Ecto neural progenitor cell (in vitro differentiated cells): ENCODE results near the gene IGFBP5.

Source experiments
- DNase-seq: peaks from one replicate; pipeline ENCODE4 v3.0.0-alpha.2; 2018; ENCODE audit warnings: low spot score

IGFBP5 gene

DNA sequence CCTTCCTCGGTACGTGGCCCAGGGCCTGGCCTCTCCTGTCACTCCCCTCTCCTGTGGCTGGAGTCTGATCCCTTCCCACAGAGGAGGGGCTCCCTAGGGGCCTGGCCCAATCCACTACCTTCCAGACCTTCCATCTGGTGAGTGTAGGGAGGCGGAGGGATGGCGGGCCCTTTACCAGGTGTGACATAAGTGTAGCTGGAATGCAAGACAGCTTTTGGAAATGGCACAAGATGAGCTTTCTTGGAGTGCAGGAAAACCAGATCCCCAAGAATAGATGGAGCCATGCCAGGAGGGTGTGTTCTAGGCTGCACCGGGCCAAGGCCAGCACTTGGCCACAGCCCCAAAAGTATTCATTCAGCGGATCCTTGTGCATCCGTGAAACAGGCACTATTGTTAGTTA, 30.1 kb downstream of the IGFBP5 start:
- DNase-seq, result no peak

DNA sequence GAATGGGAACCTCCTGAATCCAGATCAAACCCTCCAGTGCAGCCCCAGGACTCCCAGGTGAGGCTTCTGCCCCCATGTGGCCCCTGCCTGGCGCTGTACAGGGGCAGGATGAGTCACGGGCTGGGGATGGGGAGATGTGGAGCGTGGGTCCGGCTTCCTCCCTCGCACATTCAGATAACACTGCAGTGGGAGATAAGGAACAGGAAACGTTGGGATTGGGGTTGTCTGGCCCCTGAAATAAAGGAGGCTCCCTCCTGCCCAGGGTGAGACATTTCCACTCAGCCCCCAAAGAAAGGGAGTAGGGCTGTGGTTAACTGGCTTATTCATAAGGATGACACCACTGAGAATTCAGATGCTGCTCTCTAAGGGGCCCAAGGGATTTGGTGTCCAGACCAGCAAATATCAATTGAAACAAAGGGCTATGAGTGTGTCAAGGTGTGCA, 30.7 kb downstream of the IGFBP5 start:
- no peak for DNase-seq

DNA sequence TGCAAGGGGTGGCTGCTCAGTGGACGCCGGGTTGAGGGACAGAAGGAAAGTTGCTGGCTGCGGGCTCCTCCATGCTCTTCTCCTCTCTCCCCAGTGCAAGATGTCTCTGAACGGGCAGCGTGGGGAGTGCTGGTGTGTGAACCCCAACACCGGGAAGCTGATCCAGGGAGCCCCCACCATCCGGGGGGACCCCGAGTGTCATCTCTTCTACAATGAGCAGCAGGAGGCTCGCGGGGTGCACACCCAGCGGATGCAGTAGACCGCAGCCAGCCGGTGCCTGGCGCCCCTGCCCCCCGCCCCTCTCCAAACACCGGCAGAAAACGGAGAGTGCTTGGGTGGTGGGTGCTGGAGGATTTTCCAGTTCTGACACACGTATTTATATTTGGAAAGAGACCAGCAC, 31.5 kb downstream of the IGFBP5 start:
- no peak for DNase-seq

DNA sequence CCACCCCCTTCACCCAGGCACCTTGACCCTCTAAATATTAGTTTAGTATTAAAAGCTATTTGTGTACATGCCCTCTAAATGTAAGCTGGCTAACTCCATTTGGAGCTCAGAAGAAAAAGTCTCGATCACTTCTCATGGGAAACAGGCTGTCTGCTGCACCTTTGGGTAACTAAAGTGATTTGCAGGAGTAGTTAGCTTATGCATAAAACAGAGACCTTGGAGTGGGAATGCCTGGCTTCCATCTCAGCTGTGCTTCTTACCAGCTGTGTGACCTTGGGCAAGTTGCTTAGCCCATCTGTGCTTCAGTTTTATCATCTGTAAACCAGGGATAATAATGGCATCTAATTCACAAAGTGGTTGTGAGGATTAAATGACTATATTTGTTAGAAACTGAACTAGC, 32.2 kb downstream of the IGFBP5 start:
- DNase-seq, result no peak

DNA sequence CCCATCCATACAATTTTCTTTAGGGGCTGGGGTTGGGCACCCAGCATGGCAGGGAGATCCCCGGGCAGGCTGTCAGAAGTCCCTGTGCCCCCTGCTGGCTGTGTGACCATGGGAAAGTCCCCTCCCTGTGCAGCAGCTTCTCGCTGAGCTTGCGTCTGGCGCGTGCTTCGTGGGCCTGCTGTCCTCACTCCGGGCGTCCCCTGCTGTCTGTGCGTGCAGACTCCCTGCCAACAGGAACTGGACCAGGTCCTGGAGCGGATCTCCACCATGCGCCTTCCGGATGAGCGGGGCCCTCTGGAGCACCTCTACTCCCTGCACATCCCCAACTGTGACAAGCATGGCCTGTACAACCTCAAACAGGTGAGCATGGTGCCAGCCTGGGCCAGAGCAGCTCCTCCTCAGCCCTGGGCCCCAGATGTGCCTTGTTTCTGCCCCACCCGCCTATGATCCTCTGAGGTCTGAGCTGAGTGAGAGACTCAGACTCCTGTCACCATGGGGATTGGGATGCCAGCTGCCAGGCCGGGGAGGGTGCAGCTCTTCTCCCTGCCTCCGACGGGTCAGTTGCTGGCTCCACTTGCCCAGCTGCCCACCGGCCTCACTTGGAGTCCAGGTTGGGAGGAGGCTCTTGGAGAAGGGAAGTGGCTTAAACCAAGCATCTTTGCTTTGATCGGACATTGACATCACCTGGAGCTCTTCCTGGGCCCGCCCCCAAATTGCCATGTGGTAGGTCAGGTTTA, 33.5 kb downstream of the IGFBP5 start:
- no peak for DNase-seq

DNA sequence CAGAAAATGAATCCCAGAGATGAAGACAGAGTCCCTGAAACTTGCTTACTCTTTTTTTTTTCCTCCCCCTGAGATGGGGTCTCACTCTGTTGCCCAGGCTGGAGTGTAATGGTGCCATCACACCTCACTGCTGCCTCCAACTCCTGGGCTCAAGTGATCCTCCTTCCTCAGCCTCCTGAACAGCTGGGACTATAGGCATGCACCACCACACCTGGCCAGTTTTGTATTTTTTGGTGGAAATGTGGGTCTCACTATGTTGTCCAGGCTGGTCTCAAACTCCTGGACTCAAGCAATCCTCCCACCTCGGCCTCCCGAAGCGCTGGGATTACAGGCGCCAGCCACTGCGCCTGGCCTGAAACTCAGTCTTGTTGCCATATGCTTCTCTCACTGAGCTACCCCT, 34.3 kb downstream of the IGFBP5 start:
- no peak for DNase-seq

DNA sequence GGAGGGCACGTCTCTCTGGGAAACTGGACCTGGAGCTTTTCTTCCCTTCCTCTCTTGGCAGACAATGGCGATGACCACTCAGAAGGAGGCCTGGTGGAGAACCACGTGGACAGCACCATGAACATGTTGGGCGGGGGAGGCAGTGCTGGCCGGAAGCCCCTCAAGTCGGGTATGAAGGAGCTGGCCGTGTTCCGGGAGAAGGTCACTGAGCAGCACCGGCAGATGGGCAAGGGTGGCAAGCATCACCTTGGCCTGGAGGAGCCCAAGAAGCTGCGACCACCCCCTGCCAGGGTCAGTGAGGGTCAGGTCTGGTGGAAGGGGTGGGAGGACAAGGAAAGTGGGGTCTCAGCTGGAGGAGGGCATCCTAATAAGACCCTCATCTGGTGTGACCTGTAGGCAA, 34.9 kb downstream of the IGFBP5 start:
- no peak for DNase-seq

DNA sequence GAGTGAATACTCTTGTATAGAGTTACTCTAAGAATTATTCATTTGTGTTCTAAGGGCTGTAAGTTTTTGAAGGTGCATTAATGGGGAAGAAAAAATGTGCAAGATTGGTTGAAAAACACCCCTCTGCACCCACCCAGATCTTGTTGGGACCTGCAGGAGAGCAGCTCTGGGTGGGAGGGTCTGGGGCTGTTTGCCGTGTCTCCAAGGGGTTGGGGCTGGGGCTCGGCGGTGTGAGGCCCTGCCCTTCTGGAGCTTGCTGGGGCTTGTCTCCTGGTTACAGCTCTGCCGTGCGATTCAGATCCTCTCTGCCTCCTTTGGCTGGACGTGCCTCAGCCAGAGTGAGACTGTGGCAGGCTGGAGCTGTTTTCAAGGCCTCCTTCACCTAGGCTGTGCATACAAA, 36.1 kb downstream of the IGFBP5 start:
- DNase-seq, result no peak

DNA sequence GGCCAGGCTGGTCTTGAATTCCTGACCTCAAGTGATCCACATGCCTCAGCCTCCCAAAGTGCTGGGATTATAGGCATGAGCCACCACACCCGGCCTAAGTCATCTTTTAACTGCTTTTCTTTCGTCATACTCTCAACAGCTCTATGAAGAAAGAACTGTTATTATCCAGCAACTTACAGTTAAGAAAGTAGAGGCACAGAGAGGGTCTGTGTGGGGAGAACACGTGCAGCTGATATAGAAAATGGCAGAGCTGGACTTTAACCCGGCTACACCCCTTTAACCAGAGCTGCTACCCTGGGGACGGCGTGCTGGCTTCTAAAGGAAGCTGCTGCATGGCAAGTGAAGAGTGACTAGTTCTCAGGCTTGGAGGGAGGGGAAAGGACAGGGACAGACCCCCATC, 36.6 kb downstream of the IGFBP5 start:
- DNase-seq, result no peak

DNA sequence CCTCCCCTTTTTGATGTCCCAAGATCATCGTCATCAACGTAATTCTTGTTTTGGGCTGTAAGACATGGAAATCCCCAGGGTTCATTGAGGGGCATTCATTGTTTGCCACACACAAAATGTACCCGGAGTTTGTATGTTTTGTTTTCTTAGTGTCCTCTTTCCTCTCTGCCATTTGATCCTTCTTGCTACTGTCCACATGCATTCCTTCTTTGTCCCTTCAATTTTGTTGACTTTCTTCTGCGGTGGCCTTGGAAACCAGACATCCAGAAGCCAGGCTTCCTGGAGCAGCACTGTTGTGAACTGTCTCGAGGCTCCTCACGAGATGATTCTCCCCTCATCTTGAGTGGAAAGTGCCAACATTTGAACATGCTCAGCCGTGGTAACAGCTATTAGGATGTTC, 37.4 kb downstream of the IGFBP5 start:
- no peak for DNase-seq

DNA sequence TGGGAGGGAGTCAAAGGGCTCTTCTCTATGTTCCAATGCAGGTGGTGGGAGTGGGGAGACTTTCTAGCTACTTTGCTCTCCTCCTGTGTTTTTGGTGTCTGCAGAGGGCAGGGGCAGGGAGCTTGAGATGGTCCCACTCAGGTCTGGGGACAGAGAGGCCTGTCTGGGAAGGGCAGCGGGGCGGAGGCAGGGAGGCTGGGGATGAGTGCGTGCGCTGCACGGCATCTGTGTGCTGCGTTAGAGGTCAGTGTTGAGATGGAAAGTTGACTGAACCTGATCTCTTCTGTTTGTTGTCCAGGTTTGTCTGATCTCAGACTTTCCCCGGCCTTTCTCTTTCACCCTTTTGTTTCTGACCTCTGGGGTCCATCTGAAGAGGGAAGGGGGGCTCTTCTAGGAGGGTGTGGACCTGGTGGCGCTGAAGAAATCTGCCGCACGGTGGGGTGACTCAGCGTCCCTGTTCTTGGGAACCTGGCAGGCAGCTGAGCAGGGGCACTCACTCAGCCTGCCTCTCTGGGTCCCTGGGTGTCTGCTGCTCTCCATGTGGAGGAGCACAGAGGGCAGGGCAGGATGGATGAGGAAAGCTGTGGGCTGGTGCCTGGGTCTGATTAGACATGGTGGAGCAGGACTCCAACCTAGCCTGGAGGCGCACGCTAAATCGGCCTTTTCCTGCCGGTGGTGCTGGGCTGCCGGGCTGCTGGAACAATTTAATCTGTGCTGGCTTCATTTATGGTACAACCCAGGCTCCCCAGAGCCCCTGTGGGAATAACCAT, 38.1 kb downstream of the IGFBP5 start:
- DNase-seq, result no peak

DNA sequence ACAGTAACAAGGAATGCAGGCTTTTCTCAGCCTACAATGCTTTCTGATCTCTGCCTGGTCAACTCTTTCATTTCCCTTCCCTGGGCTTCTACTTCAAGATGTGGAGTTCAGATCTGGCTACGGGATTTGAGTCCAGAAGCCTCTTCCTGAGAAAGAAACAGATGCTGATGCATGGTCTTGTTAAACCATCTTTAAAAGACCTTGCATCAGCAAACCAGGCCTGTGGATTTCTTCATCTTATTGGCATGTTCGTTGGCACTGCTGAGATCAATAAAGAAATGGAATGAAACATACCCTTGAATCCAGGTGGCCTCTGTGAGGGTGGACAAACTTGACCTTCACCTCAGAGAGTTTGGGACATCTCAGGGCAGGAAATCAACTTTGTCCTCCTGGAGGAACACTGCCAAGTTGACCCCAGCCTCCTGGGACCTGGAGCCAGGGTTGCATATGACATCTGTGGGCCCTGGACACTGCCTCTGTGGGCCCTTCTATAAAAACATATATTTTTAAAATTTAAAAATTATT, 40.8 kb downstream of the IGFBP5 start:
- no peak for DNase-seq

DNA sequence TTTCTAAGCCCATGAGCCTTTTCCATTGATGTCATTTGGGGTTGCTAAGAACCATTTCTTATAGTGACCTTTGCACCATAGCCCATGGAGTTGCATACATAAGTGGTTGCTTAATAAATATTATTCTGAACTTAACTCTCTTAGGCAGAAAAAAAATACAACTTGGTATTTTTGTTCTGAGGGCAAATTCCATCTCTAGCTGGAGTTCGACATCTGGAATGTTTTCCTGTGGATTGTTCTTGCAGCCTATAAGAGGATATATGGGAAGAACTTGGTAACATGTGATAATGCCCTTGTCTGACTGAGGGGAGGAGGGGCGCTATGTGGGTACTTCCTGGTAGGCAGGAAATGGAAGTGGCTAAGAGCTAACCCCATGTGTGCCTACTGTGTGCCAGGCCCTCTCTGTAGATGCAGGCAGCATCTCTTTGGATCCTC, 41.4 kb downstream of the IGFBP5 start:
- no peak for DNase-seq

DNA sequence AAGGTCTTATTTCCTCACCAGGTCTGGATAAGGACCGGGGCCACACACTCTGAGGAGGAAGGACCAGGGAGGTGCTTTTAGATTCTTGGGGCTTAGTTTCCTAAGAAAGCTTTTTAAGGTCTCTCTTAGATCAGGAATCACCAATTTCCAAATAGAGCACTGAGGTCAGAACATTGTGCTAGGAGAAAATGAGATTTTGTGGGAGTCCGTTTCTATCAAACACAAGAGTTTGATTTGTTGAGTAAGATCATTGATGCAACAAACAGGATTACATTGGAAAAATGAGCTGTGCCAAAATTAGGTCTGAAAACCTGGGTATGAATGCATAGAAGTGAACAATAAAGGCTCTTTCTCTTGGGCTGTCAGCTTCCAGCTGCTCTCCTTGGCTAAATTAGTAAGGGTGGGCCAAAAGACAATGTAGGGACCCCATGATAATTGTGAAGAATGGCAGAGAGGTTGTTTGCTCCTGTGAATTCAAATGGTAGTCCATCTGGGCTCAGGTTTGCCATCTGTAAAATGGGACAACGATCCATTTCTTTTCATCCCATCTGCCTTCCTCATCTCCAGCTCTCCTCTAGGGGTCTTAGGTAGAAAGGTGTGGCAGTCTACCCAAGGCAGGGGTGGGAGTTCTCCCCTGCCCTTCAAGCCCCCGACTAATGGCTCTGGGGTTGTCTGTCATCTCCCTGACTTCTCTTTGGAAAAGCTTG, 42.1 kb downstream of the IGFBP5 start:
- DNase-seq, result no peak

DNA sequence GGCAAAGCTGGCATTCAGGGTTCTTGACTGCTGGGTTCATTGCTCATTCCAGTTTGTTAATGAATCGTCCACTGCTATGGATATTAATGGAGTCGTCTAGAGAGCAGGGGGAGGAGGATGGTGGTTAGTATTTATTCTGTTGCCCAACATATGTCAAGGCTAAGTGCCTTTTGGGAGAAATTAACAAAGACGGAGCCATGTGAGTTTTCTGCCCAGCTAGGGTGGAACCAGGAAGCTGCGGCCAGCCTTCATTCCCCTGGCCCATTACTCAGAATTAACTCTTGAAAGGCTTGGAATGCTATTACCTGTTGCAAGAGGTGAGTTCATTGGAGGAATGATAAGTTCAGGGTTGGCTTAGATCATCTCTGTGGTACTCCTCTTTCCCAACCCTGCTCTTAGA, 42.8 kb downstream of the IGFBP5 start:
- DNase-seq, result no peak

DNA sequence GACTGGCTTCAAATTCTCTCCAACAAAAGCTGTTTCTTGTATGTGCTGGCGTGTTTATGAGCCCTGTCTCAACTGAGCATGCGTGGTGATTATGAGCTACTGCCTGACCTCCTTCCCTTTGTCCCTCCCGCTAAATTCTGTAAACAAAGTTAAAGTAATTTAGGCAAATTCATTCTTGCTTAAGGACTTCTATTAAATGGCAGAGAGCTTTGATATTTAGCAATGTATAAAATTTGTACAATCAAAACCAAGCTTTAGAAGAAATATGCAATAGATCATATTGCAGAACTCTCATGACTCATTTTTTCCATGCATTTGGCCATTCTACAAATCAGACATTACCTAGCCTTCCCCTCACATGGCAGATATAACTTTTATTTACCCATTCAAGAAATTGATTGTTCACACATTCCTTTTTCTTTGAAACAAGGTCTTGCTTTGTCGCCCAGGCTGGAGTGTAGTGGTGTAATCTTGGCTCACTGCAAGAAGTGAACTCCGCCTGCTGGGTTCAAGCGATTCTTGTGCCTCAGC, 43.9 kb downstream of the IGFBP5 start:
- no peak for DNase-seq

DNA sequence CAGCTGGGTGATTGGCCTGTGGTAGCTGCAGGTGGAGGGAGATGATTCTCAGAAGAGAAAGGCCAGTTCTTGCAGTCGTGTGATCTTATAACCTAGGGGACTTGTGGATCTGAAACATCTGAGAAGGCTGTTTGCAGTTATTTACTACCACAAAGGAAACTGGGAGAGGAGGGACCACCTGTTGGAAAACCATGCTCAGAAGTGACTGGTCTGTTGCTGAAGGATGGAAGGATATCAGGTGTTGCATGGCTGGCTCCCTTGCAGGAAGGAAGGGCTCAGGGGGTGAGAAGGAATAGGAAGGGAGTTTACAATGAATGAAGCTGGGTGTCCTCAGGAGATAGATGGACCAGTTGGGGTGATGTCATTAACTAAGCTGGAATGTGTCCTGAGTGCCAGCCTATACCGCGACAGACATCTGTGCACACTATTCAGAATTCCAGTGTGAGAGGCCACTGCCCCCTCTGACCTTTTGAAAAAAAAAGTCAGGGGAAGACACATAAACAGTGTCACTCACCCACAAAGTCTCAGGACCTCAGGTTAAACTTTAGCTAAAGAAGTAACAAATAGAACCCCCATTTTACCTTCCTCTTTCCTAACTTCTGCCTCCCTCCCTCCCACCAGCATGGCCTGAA, 44.6 kb downstream of the IGFBP5 start:
- DNase-seq, result no peak

DNA sequence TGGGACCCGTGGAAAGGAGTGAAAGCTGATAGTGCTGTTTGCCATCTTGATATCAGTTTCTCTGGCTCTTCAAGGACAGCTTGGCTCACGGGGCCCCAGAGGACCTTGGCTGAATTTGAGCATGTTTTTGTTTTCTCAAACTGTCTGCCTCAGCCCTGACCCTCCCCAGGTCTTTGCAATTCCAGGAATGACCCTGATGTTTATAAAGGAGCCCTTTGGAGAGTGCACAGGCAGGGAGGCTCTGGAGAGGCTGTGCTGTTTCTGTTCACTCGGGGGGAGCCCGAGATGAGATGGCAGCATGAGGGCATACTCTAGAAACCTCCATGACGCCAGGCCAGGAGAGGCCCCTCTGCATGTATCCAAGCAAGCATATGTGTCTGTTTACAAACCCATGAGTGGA, 45.8 kb downstream of the IGFBP5 start:
- no peak for DNase-seq

DNA sequence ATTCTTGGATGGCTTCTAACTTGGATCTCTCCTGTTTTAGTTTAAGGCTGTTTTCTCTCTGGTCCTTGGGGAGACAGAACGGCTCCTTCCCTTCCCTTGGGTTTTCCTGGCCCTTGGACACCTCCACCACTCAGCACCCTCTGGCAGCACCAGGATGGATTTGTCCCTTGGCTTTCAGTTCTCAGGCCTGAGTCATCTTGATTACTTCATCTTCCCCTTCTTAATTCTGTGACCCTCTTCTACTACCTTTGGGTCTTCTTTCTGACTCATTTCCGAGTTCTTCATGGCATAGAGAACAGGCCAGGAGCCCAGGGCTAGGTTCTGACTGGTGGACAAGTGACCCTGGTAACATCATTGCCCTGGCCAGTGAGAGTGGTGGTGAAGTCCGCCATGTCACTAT, 47.2 kb downstream of the IGFBP5 start:
- DNase-seq, result no peak

DNA sequence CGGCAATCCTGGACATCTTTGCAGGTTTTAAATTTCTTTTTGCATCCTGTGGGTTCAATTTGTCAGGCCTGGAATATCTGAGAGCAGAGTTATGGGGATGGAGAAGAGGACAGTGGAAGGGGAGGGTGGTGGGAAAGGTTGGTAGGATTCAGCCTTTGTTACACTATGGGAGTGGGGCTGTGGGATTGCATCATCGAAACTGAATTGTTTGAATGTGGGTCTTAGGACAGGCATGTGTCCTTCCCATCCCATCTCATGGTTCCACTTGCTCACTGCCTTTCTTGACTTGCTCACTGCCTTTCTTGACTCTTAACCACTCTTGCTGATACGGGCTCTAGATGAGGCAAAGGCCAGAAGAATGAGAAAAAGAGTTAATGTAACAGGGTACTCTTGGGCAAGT, 49.2 kb downstream of the IGFBP5 start:
- DNase-seq, result no peak

DNA sequence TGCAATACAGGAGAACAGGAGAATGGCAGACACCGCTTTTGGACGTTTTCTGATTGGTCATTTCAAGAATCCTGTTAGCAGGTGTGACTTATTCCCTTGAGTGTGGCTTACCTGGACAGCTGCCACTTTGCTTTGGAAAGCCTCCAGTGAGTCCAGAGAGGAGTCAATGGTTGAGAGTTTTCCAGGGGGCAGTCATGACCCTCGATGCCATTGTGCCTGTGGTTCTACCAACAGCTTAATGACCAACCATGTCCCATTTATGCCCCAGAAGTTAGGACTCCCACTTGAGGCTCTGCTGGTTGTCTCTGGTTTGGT, 49.8 kb downstream of the IGFBP5 start:
- DNase-seq, result no peak
